CD4-positive, alpha-beta T cell treated with Interleukin-15 for 1 hour (primary cell): ENCODE data around the gene RABEP2.
"Not testable (repeated sequence)": the region's sequence is repeated elsewhere in the genome, so short reads cannot be mapped to it uniquely, and the experiment has no call there.

Experiments used
- DNase-seq: peaks from one replicate; pipeline ENCODE4 v3.0.0-alpha.2; 2020

Gene RABEP2

GRCh38 chr16:28901862-28902261 lies 23.2 kb downstream of the RABEP2 start:
- no peak for DNase-seq

DNA sequence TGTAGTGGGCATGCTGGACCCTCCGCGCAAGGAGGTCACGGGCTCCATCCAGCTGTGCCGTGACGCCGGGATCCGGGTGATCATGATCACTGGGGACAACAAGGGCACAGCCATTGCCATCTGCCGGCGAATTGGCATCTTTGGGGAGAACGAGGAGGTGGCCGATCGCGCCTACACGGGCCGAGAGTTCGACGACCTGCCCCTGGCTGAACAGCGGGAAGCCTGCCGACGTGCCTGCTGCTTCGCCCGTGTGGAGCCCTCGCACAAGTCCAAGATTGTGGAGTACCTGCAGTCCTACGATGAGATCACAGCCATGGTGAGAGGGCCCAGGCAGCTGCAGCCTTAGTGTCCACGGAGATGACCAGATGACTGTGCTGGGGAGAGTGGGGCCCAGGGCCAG lies 24.4 kb downstream of the RABEP2 start:
- no peak for DNase-seq

DNA sequence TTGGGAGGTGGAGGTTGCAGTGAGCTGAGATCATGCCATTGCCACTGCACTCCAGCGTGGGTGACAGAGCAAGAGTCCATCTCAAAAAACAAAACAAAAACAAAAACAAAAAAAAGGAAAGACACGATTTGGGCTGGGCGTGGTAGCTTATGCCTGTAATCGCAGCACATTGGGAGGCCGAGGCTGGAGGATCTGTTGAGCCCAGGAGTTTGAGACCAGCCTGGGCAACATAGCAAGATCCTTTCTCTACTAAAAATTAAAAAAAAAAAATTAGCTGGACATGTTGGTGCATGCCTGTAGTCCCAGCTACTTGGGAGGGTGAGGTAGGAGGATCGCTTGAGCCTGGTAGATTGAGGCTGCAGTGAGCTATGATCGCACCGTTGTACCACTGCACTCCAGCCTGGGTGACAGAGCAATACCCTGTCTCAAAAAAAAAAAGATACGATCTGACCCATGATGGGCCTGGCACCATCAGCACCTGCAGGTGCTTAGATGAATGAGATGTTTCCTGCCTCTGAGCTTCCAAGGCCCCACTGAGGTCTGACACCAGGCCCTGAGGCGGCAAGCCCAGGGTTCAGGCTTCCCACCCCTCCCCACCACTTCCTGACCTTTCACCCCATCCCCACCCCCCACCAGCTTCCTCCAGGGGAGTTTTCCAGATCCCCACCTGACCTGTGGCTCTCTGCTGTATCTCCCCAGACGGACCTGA lies 25.0 kb downstream of the RABEP2 start:
- no peak for DNase-seq

DNA sequence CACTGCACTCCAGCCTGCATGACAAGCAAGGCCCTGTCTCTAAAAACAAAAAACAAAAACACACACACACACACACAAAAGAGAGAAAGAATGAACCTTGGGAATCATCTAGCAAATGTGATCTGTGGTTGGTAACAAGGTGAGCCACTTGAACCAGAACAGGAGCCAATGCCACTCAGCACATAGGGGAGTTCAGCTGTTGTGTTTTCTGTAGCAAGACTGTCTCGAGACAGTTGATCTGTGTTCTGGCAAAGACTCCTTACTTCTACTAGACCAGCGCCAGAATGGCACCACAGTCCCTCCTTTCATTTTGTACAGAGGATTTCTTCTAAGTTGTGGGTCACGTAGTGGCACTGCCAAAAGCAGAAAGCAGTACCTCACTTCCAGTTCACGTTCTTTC lies 26.1 kb downstream of the RABEP2 start:
- DNase-seq, result no peak

- DNase-seq, result no peak
These were observed 26.8 kb downstream of the RABEP2 start for GRCh38 chr16:28898266-28898665.

DNA sequence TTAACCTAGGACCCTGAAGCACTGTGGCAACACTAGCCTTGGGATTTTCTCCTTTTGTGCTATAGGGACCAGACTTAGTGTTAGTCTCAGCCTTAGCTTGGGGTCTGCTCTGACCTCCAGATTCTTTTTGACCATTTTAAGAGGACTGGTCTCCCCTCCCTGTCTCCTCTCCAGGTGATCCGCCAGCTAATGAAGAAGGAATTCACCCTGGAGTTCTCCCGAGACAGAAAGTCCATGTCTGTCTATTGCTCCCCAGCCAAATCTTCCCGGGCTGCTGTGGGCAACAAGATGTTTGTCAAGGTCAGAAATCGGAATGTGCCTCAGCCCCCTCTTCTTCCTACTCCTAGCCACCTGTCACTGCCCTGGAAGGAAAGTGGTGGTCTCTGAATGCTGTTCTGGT lies 27.2 kb downstream of the RABEP2 start:
- DNase-seq, result no peak

- DNase-seq, result no peak
These were observed 29.4 kb downstream of the RABEP2 start for GRCh38 chr16:28895609-28896008.

GRCh38 chr16:28893291-28893690 lies 31.7 kb downstream of the RABEP2 start:
- no peak for DNase-seq

GRCh38 chr16:28891964-28892890 lies 32.8 kb downstream of the RABEP2 start:
- no peak for DNase-seq

DNA sequence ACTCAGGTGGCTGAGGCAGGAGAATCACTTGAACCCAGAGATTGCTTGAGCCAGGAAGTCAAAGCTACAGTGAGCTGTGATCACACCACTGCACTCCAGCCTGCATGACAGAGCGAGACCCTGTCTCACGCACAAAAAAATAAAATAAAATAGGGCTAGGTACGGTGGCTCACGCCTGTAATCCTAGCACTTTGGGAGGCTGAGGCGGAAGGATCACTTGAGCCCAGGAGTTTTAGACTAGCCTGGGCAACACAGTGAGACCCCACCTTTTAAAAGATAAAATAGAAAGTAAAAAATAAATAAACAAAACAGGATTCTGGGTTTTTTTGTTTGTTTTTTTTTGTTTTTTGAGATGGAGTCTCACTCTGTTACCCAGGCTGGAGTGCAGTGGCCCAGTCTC lies 34.7 kb downstream of the RABEP2 start:
- not testable (repeated sequence) for DNase-seq

DNA sequence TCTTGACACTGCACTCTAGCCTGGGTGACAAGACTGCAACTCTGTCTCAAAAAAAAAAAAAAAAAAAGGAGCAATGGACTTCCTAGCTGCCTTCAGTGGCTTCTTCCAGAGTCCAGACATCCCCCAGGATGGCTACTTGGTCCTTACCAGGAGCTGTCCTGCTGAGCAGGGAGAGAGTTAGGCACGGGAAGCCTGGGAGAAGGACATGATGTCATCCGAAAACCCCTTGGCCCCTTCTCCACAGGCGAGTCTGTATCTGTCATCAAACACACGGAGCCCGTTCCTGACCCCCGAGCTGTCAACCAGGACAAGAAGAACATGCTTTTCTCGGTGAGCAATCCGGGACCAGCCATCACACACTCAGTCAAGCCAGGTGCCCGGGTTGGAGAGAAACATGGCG lies 38.1 kb downstream of the RABEP2 start:
- DNase-seq, result no peak

DNA sequence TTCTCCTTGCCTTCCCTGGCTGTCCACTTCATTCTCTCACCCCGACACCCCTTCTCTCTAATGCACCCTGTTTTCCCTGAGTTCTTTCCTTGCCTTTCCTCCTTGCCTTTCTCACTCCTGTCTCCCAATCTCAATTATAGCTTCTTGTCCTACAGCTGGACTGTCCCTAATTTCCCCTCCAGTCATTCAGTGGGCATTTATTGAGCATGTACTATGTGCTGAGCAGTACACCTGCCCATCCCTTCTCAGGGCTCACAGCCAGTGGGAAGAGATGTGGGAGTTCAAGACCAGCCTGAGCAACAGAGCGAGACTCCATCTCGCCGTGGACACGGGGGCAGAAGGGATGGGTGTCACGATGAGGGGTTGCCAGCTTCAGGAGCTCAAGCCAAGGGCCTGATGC lies 41.0 kb downstream of the RABEP2 start:
- DNase-seq, result no peak

- no peak for DNase-seq
These were observed 41.6 kb downstream of the RABEP2 start for GRCh38 chr16:28883221-28883996.

DNA sequence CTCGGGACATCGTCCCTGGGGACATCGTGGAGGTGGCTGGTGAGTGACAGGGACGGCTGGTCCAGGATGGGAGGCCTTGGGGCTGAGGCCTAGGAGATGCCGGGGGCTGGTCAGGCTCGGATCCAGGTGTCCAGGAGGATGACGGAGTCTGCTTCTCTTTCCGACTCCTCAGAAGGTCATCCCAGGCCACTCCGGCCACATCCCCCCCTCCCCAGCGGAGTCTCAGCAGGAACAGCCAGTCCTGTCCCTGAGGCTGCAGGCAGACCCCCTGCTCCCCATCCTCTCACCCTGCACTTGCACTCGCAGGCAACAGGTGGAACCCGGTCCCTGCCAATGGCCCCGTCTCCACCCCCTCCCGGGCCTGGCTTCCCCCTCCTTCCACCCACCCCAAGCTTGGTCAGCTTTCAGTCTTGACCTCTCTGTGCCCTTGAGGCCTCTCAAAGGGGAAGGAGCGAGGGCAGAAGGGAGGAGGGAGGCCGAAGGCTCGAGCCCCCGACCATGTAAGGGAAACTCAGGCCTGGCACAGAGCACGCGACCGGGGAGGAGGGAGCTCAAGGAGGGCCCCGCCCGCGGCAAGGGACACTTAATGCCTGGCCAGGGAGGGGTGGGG lies 42.4 kb downstream of the RABEP2 start:
- DNase-seq, result no peak

- not testable (repeated sequence) for DNase-seq
These were observed 43.5 kb downstream of the RABEP2 start for GRCh38 chr16:28881565-28881964.

DNA sequence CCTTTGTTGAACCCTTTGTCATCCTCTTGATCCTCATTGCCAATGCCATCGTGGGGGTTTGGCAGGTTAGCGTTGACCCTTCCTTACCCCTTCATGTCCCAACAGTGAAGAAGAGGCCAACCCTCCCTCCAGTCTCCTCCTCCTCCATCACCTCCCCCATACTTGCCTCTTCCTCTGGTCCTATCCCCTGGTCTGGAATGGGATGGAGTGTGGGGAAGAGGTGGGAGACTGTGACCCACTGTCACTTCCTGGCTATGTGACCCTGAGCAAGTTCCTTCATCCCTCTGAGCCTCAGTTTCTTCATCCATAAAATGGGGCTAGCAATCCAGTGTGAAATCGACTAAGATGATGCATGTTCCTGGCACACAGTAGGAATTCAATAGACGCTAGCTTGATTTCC lies 44.1 kb downstream of the RABEP2 start:
- no peak for DNase-seq

- no peak for DNase-seq
These were observed 44.5 kb downstream of the RABEP2 start for GRCh38 chr16:28880589-28880915.

- peak; percentile 87 for DNase-seq
These were observed 45.0 kb downstream of the RABEP2 start for GRCh38 chr16:28879841-28880588.

DNA sequence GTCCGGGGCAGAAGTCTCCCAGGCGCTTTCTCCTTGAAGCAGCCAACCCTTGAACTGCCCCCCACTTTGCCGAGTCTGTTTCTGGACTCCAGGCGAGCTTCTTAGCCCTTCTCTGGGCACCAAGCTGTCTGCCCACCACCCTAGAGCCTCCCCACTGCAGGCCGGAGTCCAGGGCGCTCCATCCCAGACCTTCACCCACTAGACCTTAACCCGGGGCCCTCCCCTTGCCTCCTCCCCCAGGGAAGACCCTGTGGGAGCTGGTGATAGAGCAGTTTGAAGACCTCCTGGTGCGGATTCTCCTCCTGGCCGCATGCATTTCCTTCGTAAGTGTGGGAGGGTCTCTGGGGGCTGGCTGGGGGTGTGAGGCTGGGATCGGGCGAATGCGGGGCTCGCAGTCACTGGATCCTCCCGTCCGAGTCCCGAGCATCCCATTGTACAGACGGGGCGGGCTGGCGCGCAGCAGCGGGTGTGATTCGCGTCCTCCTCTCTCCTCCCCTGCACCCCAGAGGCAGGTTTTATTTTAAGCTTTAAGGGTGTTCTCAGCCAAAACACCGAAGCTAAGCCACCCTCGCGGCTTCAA lies 45.7 kb downstream of the RABEP2 start:
- no peak for DNase-seq

GRCh38 chr16:28878083-28878926 lies 46.7 kb downstream of the RABEP2 start, which contains the start of gene ATP2A1:
Gene ATP2A1 (plus strand): TSS chr16:28878488. CDS start chr16:28878672, 184 bp downstream.
- DNase-seq, result no peak

- DNase-seq, result no peak
These were observed 47.4 kb downstream of the RABEP2 start for GRCh38 chr16:28877655-28878000.
